ENCODE data around the gene KIF25.

GRCh38 chr6:168009331-168009730 lies 11.9 kb downstream of the KIF25 start:
- TF ChIP-seq EP300 (IDR thresholded peaks at IDR 0.05) (no peak), CTCF (IDR thresholded peaks at IDR 0.05) (no peak), POLR2A (IDR thresholded peaks at IDR 0.05) (no peak), POLR2AphosphoS5 (IDR thresholded peaks at IDR 0.05) (no peak)
